CD4-positive, alpha-beta memory T cell (primary cell): Measurements from ENCODE around the gene DIS3L2. TPM values are rescaled to one million over a fixed set of nuclear protein-coding genes. Genes with fewer than 3 reads are reported as not detected.
A peak's percentile ranks its signal among the peaks of the same experiment; 100 is the strongest.

Experiments
- CTCF ChIA-PET: fragments of 350-600 bp; sonication (Branson Sonifier 250); formaldehyde crosslinking; loops from one replicate; lab custom pipeline; 2021; ENCODE audit warnings: inconsistent platforms; ENCODE audit not compliant: partially characterized antibody; lab: Charles Lee
- POLR2A ChIA-PET: fragments of 350-600 bp; sonication (Branson Sonifier 250); formaldehyde crosslinking; loops from one replicate; lab custom pipeline; 2021; ENCODE audit not compliant: partially characterized antibody; lab: Charles Lee
- DNase-seq, 5 donors: peaks; one replicate each; pipeline versions ENCODE4 v3.0.0 to v3.0.0-alpha.2; 2020 to 2022; ENCODE audit warnings: mixed read lengths in 1 of 5
- H3K27ac ChIP-seq: one replicate; pipeline ENCODE4 v1.7.0; 2013; ENCODE audit warnings: low read depth, low read length
- H3K27me3 ChIP-seq: 2 replicates; pipeline ENCODE4 v1.7.0; 2013; ENCODE audit warnings: mild to moderate bottlenecking, low read length, moderate library complexity; ENCODE audit not compliant: insufficient read depth
- H3K36me3 ChIP-seq: 2 replicates; pipeline ENCODE4 v1.7.0; 2013; ENCODE audit warnings: mild to moderate bottlenecking, low read length, moderate library complexity; ENCODE audit not compliant: insufficient read depth
- H3K4me1 ChIP-seq: 2 replicates; pipeline ENCODE4 v1.7.0; 2013; ENCODE audit warnings: mild to moderate bottlenecking, low read length, moderate library complexity; ENCODE audit not compliant: insufficient read depth
- H3K4me3 ChIP-seq, 2 donors: one replicate each; pipeline ENCODE4 v1.7.0; 2013; ENCODE audit warnings: low read length in 2 of 2, mild to moderate bottlenecking in 1 of 2
- H3K9me3 ChIP-seq, 2 donors: one replicate each; pipeline ENCODE4 v1.7.0; 2013; ENCODE audit warnings: low read length in 2 of 2, control low read depth in 1 of 2; ENCODE audit not compliant: control insufficient read depth in 1 of 2
- H3K27ac Mint-ChIP-seq, 7 donors: one replicate each; pipeline ENCODE4 v1.8.0; 2020 to 2021; ENCODE audit warnings: mixed read lengths in 7 of 7, mild to moderate bottlenecking in 6 of 7, inconsistent platforms in 3 of 7, moderate library complexity in 3 of 7
- H3K27me3 Mint-ChIP-seq, 2 donors: one replicate each; pipeline ENCODE4 v1.8.0; 2020 to 2021; ENCODE audit warnings: mixed read lengths in 2 of 2
- H3K36me3 Mint-ChIP-seq, 2 donors: one replicate each; pipeline ENCODE4 v1.8.0; 2020 to 2021; ENCODE audit warnings: mixed read lengths in 2 of 2, inconsistent platforms in 1 of 2, mild to moderate bottlenecking in 1 of 2
- H3K4me1 Mint-ChIP-seq, 4 donors: one replicate each; pipeline ENCODE4 v1.8.0; 2020 to 2021; ENCODE audit warnings: mixed read lengths in 4 of 4, mild to moderate bottlenecking in 1 of 4
- H3K4me3 Mint-ChIP-seq, 8 donors: one replicate each; pipeline ENCODE4 v1.8.0; 2020 to 2021; ENCODE audit warnings: mixed read lengths in 8 of 8, mild to moderate bottlenecking in 7 of 8, moderate library complexity in 6 of 8, inconsistent platforms in 3 of 8
- H3K9me3 Mint-ChIP-seq, 8 donors: one replicate each; pipeline ENCODE4 v1.8.0; 2020 to 2021; ENCODE audit warnings: mixed read lengths in 8 of 8, mild to moderate bottlenecking in 5 of 8, inconsistent platforms in 3 of 8, moderate library complexity in 1 of 8
- intact Hi-C: fragments of 100-400 bp; cut with micrococcal nuclease; formaldehyde crosslinking; loops from one replicate; pipeline ENCODE4 v1.15.1; 2023
- polyA plus RNA-seq, 2 donors: library from polyadenylated mRNA; unstranded; fragments of 300-500 nt; fragmentation: Illumina TruSeq; gene quantifications; one replicate each; pipeline ENCODE4 v1.2.3, GENCODE V29; 2021
- total RNA-seq, 2 experiments: library from RNA; stranded (reverse); gene quantifications; one replicate each; pipeline ENCODE4 v1.2.3, GENCODE V29; 2021

Gene DIS3L2
- total and polyA plus RNA-seq, 4 experiments from 2014 or later = 16.0 to 59.7 (median 39.3) TPM

GRCh38 chr2:231928901-231929725 lies 32.4 kb upstream of the DIS3L2 start:
- Histone ChIP-seq H3K27me3 (peaks cover 18% of the 10 kb centered on the region), H3K36me3 (no peaks in the 10 kb centered on the region), H3K9me3 (no peaks in the 10 kb centered on the region), H3K4me1 (peaks cover 27% of the 10 kb centered on the region), H3K4me3 (no peak overlapping the region), H3K27ac (no peak overlapping the region)
- CTCF ChIA-PET = interaction anchor here (1.1 kb wide), 1 partner anchor 387 kb away, joined by 3 read pairs; no protein-coding TSS in a partner anchor
- Mint-ChIP-seq H3K27me3 (peaks cover 26 to 42% of the 10 kb centered on the region in 2 donors), H3K27ac (no peak overlapping the region), H3K4me3 (no peak overlapping the region), H3K36me3 (no peaks in the 10 kb centered on the region), H3K9me3 (peaks cover 0 to 2% (median 0%) of the 10 kb centered on the region in 8 donors), H3K4me1 (peaks cover 6 to 18% (median 9%) of the 10 kb centered on the region in 4 donors)
- POLR2A ChIA-PET = no interaction called here
- DNase-seq = no peak
- intact Hi-C loops = loop anchor here (5.0 kb wide), 1 partner anchor 213 kb away; no protein-coding TSS in a partner anchor

- CTCF ChIA-PET = interaction anchor here (1.0 to 1.7 kb wide), 2 partner anchors 9 to 210 kb away, joined by 4 to 5 read pairs; no protein-coding TSS in a partner anchor
- intact Hi-C loops = loop anchor here (5.0 kb wide), 1 partner anchor 212 kb away; no protein-coding TSS in a partner anchor
These were observed 31.4 kb upstream of the DIS3L2 start for GRCh38 chr2:231929961-231930592.

GRCh38 chr2:231930593-231931281 lies 30.8 kb upstream of the DIS3L2 start:
- ChIA-PET CTCF (interaction anchor here (1.0 to 1.7 kb wide), 3 partner anchors 10 to 396 kb away, joined by 3 to 5 read pairs (median 4); no protein-coding TSS in a partner anchor), POLR2A (no interaction called here)
- peaks cover 0 to 2% (median 0%) of the 10 kb centered on the region in 8 donors for H3K9me3 Mint-ChIP-seq
- peaks cover 17% of the 10 kb centered on the region for H3K4me1 ChIP-seq
- no peak for DNase-seq
- peaks cover 5 to 12% (median 7%) of the 10 kb centered on the region in 4 donors for H3K4me1 Mint-ChIP-seq
- no peaks in the 10 kb centered on the region for H3K36me3 ChIP-seq
- peaks cover 5% of the 10 kb centered on the region for H3K27me3 ChIP-seq
- no peaks in the 10 kb centered on the region for H3K36me3 Mint-ChIP-seq
- no peaks in the 10 kb centered on the region for H3K9me3 ChIP-seq
- H3K4me3 Mint-ChIP-seq = no peak overlapping the region
- intact Hi-C loops = no loop called here
- no peak overlapping the region for H3K27ac Mint-ChIP-seq
- H3K27ac ChIP-seq = no peak overlapping the region
- H3K27me3 Mint-ChIP-seq = peaks cover 21 to 35% of the 10 kb centered on the region in 2 donors
- no peak overlapping the region for H3K4me3 ChIP-seq

More at GRCh38 chr2:231929961-231930592, 31.4 kb upstream of the DIS3L2 start:
- Mint-ChIP-seq H3K4me3 (peak overlapping the region in 1 of 8 donors; percentile 39), H3K27me3 (peaks cover 21 to 35% of the 10 kb centered on the region in 2 donors), H3K27ac (no peak overlapping the region), H3K9me3 (peaks cover 0 to 2% (median 0%) of the 10 kb centered on the region in 8 donors), H3K36me3 (no peaks in the 10 kb centered on the region), H3K4me1 (peaks cover 5 to 12% (median 7%) of the 10 kb centered on the region in 4 donors)
- POLR2A ChIA-PET = no interaction called here
- H3K9me3 ChIP-seq = no peaks in the 10 kb centered on the region
- H3K27me3 ChIP-seq = peaks cover 9% of the 10 kb centered on the region
- peaks cover 23% of the 10 kb centered on the region for H3K4me1 ChIP-seq
- no peak overlapping the region for H3K4me3 ChIP-seq
- DNase-seq = no peak
- H3K36me3 ChIP-seq = no peaks in the 10 kb centered on the region
- H3K27ac ChIP-seq = no peak overlapping the region

GRCh38 chr2:231931481-231931915 lies 30.0 kb upstream of the DIS3L2 start:
- H3K27me3 Mint-ChIP-seq = peaks cover 20 to 34% of the 10 kb centered on the region in 2 donors
- Histone ChIP-seq H3K27me3 (peaks cover 5% of the 10 kb centered on the region), H3K4me1 (peaks cover 9% of the 10 kb centered on the region), H3K36me3 (no peaks in the 10 kb centered on the region), H3K4me3 (no peak overlapping the region), H3K9me3 (no peaks in the 10 kb centered on the region), H3K27ac (no peak overlapping the region)
- no peaks in the 10 kb centered on the region for H3K36me3 Mint-ChIP-seq
- intact Hi-C loops = no loop called here
- ChIA-PET CTCF (interaction anchor here (1.0 to 1.7 kb wide), 2 partner anchors 209 to 396 kb away, joined by 3 to 5 read pairs; no protein-coding TSS in a partner anchor), POLR2A (no interaction called here)
- peaks cover 4 to 11% (median 6%) of the 10 kb centered on the region in 4 donors for H3K4me1 Mint-ChIP-seq
- peaks cover 0 to 2% (median 0%) of the 10 kb centered on the region in 8 donors for H3K9me3 Mint-ChIP-seq
- DNase-seq = no peak
- no peak overlapping the region for H3K4me3 Mint-ChIP-seq
- H3K27ac Mint-ChIP-seq = peak overlapping the region in 1 of 7 donors; percentile 57

GRCh38 chr2:231932711-231932970 lies 28.9 kb upstream of the DIS3L2 start:
- Histone ChIP-seq H3K4me1 (no peaks in the 10 kb centered on the region), H3K4me3 (no peak overlapping the region), H3K27ac (no peak overlapping the region), H3K27me3 (no peaks in the 10 kb centered on the region), H3K9me3 (no peaks in the 10 kb centered on the region), H3K36me3 (no peaks in the 10 kb centered on the region)
- CTCF ChIA-PET = no interaction called here
- H3K36me3 Mint-ChIP-seq = no peaks in the 10 kb centered on the region
- peaks cover 10 to 24% of the 10 kb centered on the region in 2 donors for H3K27me3 Mint-ChIP-seq
- POLR2A ChIA-PET = no interaction called here
- no peak for DNase-seq
- H3K9me3 Mint-ChIP-seq = peaks cover 0 to 2% (median 0%) of the 10 kb centered on the region in 8 donors
- intact Hi-C loops = no loop called here
- no peaks in the 10 kb centered on the region for H3K4me1 Mint-ChIP-seq
- no peak overlapping the region for H3K27ac Mint-ChIP-seq
- no peak overlapping the region for H3K4me3 Mint-ChIP-seq

GRCh38 chr2:231932985-231933915 lies 28.3 kb upstream of the DIS3L2 start:
- Mint-ChIP-seq H3K4me1 (no peaks in the 10 kb centered on the region), H3K27ac (no peak overlapping the region), H3K9me3 (peaks cover 0 to 2% (median 0%) of the 10 kb centered on the region in 8 donors), H3K4me3 (no peak overlapping the region), H3K27me3 (peaks cover 6 to 18% of the 10 kb centered on the region in 2 donors), H3K36me3 (no peaks in the 10 kb centered on the region)
- no peak overlapping the region for H3K27ac ChIP-seq
- no peak overlapping the region for H3K4me3 ChIP-seq
- intact Hi-C loops = no loop called here
- no peaks in the 10 kb centered on the region for H3K9me3 ChIP-seq
- CTCF ChIA-PET = no interaction called here
- POLR2A ChIA-PET = no interaction called here
- no peaks in the 10 kb centered on the region for H3K27me3 ChIP-seq
- no peak for DNase-seq
- H3K36me3 ChIP-seq = no peaks in the 10 kb centered on the region
- H3K4me1 ChIP-seq = no peaks in the 10 kb centered on the region
